ENCODE data around the gene GCAT.
A peak's percentile ranks its signal among the peaks of the same experiment; 100 is the strongest.

The GCAT gene

DNA sequence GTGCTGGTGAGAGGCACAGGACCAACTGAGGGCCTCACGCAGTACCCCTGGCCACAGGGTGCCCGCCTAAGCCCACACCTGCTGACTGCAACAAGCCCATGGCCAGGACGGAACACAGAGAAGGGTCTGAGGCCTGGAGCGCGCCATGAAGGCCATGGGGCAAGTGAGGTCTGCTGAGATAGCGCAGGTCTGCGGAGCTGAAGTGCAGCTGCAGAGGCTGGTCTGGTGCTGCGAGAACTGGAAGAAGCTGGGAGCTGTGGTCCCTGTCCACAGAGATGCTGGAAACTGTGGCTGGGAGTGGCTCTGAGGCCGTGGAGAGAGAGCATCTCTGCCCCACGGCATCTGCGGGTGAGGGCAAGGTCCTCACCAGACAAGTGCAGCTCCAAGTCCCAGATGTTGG, 23.7 kb downstream of the GCAT start:
- H3K9ac ChIP-seq (ENCODE audit: low read length), result no peak overlapping the region
- H3K4me3 ChIP-seq (ENCODE audit: low read depth, low read length), result no peak overlapping the region
- H2BK120ac ChIP-seq (ENCODE audit: insufficient read depth, low read length, poor library complexity), result no peak overlapping the region
- no peak for DNase-seq
- H2AK5ac ChIP-seq (ENCODE audit: low read length), result no peak overlapping the region
- H2BK5ac ChIP-seq (ENCODE audit: low read depth, low read length, poor library complexity), result no peak overlapping the region
- no CpG with 5 or more reads among the region's 11 CpGs for WGBS (ENCODE audit: extremely low coverage, insufficient coverage, insufficient read length)
- no peak overlapping the region for H2BK12ac ChIP-seq (ENCODE audit: low read length)
- no peaks in the 10 kb centered on the region for H3K4me1 ChIP-seq (ENCODE audit: control insufficient read depth in 1 of 2, insufficient read depth in 2 of 2, low read length in 2 of 2)
- no peaks in the 10 kb centered on the region for H3K27me3 ChIP-seq (ENCODE audit: insufficient read depth, low read length)
- H3K79me2 ChIP-seq (ENCODE audit: control insufficient read depth, insufficient read depth, low read length, poor library complexity), result no peaks in the 10 kb centered on the region
- no peak overlapping the region for H3K27ac ChIP-seq (ENCODE audit: low read depth, low read length)
- H3K18ac ChIP-seq (ENCODE audit: low read length), result no peak overlapping the region
- H2AFZ ChIP-seq (ENCODE audit: insufficient read depth, low read length, poor library complexity), result no peak overlapping the region
- H3K36me3 ChIP-seq (ENCODE audit: control insufficient read depth in 1 of 2, insufficient read depth in 2 of 2, low read length in 2 of 2), result peaks cover 48 to 50% of the 10 kb centered on the region in 2 experiments
- H4K8ac ChIP-seq (ENCODE audit: low read depth, low read length), result no peak overlapping the region
- no peaks in the 10 kb centered on the region for H3K79me1 ChIP-seq (ENCODE audit: low read length)
- H4K91ac ChIP-seq (ENCODE audit: low read depth, low read length), result no peak overlapping the region
- no peak overlapping the region for H3K14ac ChIP-seq (ENCODE audit: low read length)
- H3K9me3 ChIP-seq (ENCODE audit: insufficient read depth, low read depth, low read length), result peaks cover 5% of the 10 kb centered on the region
- H3K4ac ChIP-seq (ENCODE audit: low read depth, low read length), result no peak overlapping the region
- H4K12ac ChIP-seq (ENCODE audit: low read depth, low read length), result no peak overlapping the region
- H3K4me2 ChIP-seq (ENCODE audit: low read length), result no peak overlapping the region
- no peak overlapping the region for H3K23ac ChIP-seq (ENCODE audit: low read length)

DNA sequence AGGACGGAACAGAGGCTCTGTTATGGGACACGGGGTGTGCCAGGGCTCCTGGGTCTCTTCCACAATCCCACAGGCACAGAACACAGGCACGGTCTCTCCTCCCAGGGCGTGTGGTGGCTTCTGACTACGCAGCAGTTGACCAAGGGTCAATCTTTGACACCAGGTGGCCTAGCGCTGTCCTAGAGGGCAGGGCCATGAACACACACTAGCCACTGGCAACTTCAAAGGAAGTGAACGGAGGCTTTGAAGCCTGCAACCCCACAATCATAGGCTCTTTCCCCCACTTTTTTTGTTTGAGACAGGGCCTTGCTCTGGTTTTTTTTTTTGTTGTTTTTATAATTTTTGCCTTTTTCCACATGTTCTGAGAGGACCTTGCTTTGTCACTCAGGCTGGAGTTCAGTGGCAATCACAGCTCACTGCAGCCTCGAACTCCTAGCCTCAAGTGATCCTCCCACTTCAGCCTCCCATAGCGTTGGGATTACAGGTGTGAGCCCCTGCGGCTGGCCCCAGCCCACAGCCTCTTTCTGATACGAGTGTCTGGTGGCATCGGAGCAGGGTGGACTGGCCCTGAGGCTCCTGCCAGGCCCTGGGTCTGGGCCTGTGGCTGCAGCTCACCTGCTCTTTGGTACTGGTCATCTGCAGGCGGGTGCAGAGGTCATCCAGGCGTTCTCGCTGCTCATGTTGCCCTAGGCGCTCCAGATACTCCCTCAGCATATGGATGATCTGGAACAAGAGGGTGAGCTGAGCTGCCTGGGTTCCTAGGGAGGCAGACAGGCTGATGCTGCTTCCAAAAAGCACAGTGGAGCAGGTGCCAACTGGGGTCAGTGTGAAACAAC, 24.5 kb downstream of the GCAT start:
- Histone ChIP-seq H3K14ac (ENCODE audit: low read length) (no peak overlapping the region), H3K27ac (ENCODE audit: low read depth, low read length) (no peak overlapping the region), H4K12ac (ENCODE audit: low read depth, low read length) (no peak overlapping the region), H3K4me1 (ENCODE audit: control insufficient read depth in 1 of 2, insufficient read depth in 2 of 2, low read length in 2 of 2) (no peaks in the 10 kb centered on the region), H2BK12ac (ENCODE audit: low read length) (no peak overlapping the region), H2AFZ (ENCODE audit: insufficient read depth, low read length, poor library complexity) (no peak overlapping the region), H3K4me2 (ENCODE audit: low read length) (no peak overlapping the region), H3K4me3 (ENCODE audit: low read depth, low read length) (no peak overlapping the region), H3K4ac (ENCODE audit: low read depth, low read length) (no peak overlapping the region), H3K36me3 (ENCODE audit: control insufficient read depth in 1 of 2, insufficient read depth in 2 of 2, low read length in 2 of 2) (peaks cover 50% of the 10 kb centered on the region in 2 experiments), H3K79me1 (ENCODE audit: low read length) (no peaks in the 10 kb centered on the region), H4K91ac (ENCODE audit: low read depth, low read length) (no peak overlapping the region), H3K79me2 (ENCODE audit: control insufficient read depth, insufficient read depth, low read length, poor library complexity) (no peaks in the 10 kb centered on the region), H4K8ac (ENCODE audit: low read depth, low read length) (no peak overlapping the region), H3K23ac (ENCODE audit: low read length) (no peak overlapping the region), H3K9me3 (ENCODE audit: insufficient read depth, low read depth, low read length) (peaks cover 5% of the 10 kb centered on the region), H2AK5ac (ENCODE audit: low read length) (no peak overlapping the region), H3K18ac (ENCODE audit: low read length) (no peak overlapping the region), H2BK5ac (ENCODE audit: low read depth, low read length, poor library complexity) (no peak overlapping the region), H3K27me3 (ENCODE audit: insufficient read depth, low read length) (no peaks in the 10 kb centered on the region), H2BK120ac (ENCODE audit: insufficient read depth, low read length, poor library complexity) (no peak overlapping the region), H3K9ac (ENCODE audit: low read length) (no peak overlapping the region)
- DNase-seq, result no peak
- WGBS (ENCODE audit: extremely low coverage, insufficient coverage, insufficient read length), result no CpG with 5 or more reads among the region's 16 CpGs

DNA sequence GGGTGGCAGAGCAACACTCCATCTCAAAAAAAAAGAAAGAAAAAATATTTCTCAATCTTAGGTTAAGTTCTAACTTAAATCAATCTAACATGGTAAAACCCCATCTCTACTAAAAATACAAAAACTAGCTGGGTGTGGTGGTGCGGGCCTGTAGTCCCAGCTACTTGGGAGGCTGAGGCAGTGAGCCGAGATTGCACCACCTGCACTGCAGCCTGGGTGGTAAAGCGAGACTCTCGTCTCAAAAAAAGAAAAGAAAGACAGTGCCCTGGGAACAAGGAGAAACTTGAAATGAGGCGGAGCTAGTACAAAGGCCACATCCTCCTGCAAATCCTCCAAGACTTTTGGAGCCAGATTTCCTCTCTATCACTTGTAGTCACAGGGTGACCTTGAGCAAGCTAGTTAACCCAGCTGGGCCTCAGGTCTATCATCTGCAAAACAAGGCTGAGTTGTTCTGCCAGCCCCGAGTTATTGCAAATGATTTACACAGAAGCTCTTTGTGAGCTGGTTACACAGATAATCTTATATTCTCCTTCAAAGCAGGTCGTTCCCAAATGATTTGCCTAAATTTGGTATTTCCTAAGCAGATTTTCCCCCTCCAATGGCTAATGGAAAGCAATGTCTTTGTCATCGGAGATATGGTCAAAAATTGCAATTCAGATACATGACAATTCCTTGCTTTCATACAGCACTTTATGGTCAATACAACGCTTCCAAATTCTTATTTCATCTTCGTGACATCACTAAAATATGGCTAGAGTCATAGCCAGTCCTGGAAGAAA, 34.5 kb downstream of the GCAT start:
- Histone ChIP-seq H4K91ac (ENCODE audit: low read depth, low read length) (no peak overlapping the region), H3K9ac (ENCODE audit: low read length) (no peak overlapping the region), H3K23ac (ENCODE audit: low read length) (no peak overlapping the region), H2AFZ (ENCODE audit: insufficient read depth, low read length, poor library complexity) (peak overlapping the region; percentile 55), H3K36me3 (ENCODE audit: control insufficient read depth in 1 of 2, insufficient read depth in 2 of 2, low read length in 2 of 2) (peaks cover 14 to 20% of the 10 kb centered on the region in 2 experiments), H2AK5ac (ENCODE audit: low read length) (no peak overlapping the region), H3K27ac (ENCODE audit: low read depth, low read length) (no peak overlapping the region), H3K9me3 (ENCODE audit: insufficient read depth, low read depth, low read length) (no peaks in the 10 kb centered on the region), H3K4me1 (ENCODE audit: control insufficient read depth in 1 of 2, insufficient read depth in 2 of 2, low read length in 2 of 2) (peaks cover 0 to 4% of the 10 kb centered on the region in 2 experiments), H3K14ac (ENCODE audit: low read length) (no peak overlapping the region), H2BK5ac (ENCODE audit: low read depth, low read length, poor library complexity) (no peak overlapping the region), H4K8ac (ENCODE audit: low read depth, low read length) (no peak overlapping the region), H3K27me3 (ENCODE audit: insufficient read depth, low read length) (no peaks in the 10 kb centered on the region), H2BK12ac (ENCODE audit: low read length) (no peak overlapping the region), H3K4me3 (ENCODE audit: low read depth, low read length) (no peak overlapping the region), H4K12ac (ENCODE audit: low read depth, low read length) (no peak overlapping the region), H2BK120ac (ENCODE audit: insufficient read depth, low read length, poor library complexity) (no peak overlapping the region), H3K18ac (ENCODE audit: low read length) (no peak overlapping the region), H3K4me2 (ENCODE audit: low read length) (no peak overlapping the region), H3K79me2 (ENCODE audit: control insufficient read depth, insufficient read depth, low read length, poor library complexity) (peaks cover 6% of the 10 kb centered on the region), H3K79me1 (ENCODE audit: low read length) (peaks cover 5% of the 10 kb centered on the region), H3K4ac (ENCODE audit: low read depth, low read length) (no peak overlapping the region)
- WGBS (ENCODE audit: extremely low coverage, insufficient coverage, insufficient read length), result no CpG with 5 or more reads among the region's 10 CpGs
- no peak for DNase-seq

DNA sequence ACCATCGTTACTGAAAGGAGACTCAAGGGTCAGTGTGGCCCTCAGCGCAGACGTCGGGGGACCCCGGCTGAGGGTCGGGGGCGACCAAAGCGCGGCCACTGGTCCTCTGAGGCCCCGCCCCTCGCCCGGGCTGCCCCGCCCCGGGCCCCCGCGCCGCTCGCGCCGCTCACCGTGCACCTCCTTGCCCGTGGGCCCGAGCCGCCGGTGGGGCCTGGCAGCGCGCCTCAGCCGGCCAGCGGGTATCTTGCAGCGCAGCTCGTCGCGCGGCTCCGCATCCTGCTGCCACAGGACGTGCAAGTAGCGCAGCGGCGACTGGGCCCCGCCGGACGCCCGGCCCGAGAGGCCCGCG, 36.0 kb downstream of the GCAT start:
- Histone ChIP-seq H3K36me3 (ENCODE audit: control insufficient read depth in 1 of 2, insufficient read depth in 2 of 2, low read length in 2 of 2) (peaks cover 10% of the 10 kb centered on the region in 2 experiments), H2BK5ac (ENCODE audit: low read depth, low read length, poor library complexity) (peak overlapping the region; percentile 95), H4K91ac (ENCODE audit: low read depth, low read length) (peak overlapping the region; percentile 82), H3K4me2 (ENCODE audit: low read length) (peak overlapping the region; percentile 94), H3K27me3 (ENCODE audit: insufficient read depth, low read length) (no peaks in the 10 kb centered on the region), H3K23ac (ENCODE audit: low read length) (no peak overlapping the region), H3K14ac (ENCODE audit: low read length) (peak overlapping the region; percentile 91), H3K9me3 (ENCODE audit: insufficient read depth, low read depth, low read length) (peaks cover 1% of the 10 kb centered on the region), H3K79me2 (ENCODE audit: control insufficient read depth, insufficient read depth, low read length, poor library complexity) (peaks cover 6% of the 10 kb centered on the region), H3K4ac (ENCODE audit: low read depth, low read length) (peak overlapping the region; percentile 64), H3K4me1 (ENCODE audit: control insufficient read depth in 1 of 2, insufficient read depth in 2 of 2, low read length in 2 of 2) (peaks cover 7 to 9% of the 10 kb centered on the region in 2 experiments), H2AK5ac (ENCODE audit: low read length) (no peak overlapping the region), H4K12ac (ENCODE audit: low read depth, low read length) (peak overlapping the region; percentile 93), H4K8ac (ENCODE audit: low read depth, low read length) (peak overlapping the region; percentile 81), H3K27ac (ENCODE audit: low read depth, low read length) (peak overlapping the region; percentile 92), H3K4me3 (ENCODE audit: low read depth, low read length) (peak overlapping the region; percentile 100), H2BK12ac (ENCODE audit: low read length) (no peak overlapping the region), H3K9ac (ENCODE audit: low read length) (peak overlapping the region; percentile 85), H2BK120ac (ENCODE audit: insufficient read depth, low read length, poor library complexity) (peak overlapping the region; percentile 64), H2AFZ (ENCODE audit: insufficient read depth, low read length, poor library complexity) (peak overlapping the region; percentile 95), H3K79me1 (ENCODE audit: low read length) (peaks cover 7% of the 10 kb centered on the region), H3K18ac (ENCODE audit: low read length) (peak overlapping the region; percentile 72)
- no CpG with 5 or more reads among the region's 46 CpGs for WGBS (ENCODE audit: extremely low coverage, insufficient coverage, insufficient read length)
- DNase-seq, result no peak

All from trophoblast cell (in vitro differentiated cells and primary cell).